RWPE2 (cell line): ENCODE results near the gene PROK2.

ENCODE experiments used
- ATAC-seq: fragments of 200-7000 bp; cut with Tn5 transposase; 3 replicates; pipeline ENCODE4 v1.9.1; 2021; ENCODE audit warnings: low read depth
- DNase-seq: peaks from one replicate; pipeline ENCODE4 v3.0.0-alpha.2; 2020; ENCODE audit warnings: low spot score
- H3K27ac ChIP-seq: fragments of 450-650 bp; 2 replicates; pipeline ENCODE4 v1.5.1; 2017; ENCODE audit warnings: mild to moderate bottlenecking; ENCODE audit not compliant: poor library complexity, severe bottlenecking
- H3K27me3 ChIP-seq: fragments of 250-450 bp; sonication (Bioruptor Pico); 2 replicates; pipeline ENCODE4 v1.5.1; 2021; ENCODE audit warnings: mild to moderate bottlenecking, moderate library complexity; ENCODE audit not compliant: insufficient read depth, poor library complexity, severe bottlenecking
- H3K36me3 ChIP-seq: fragments of 250-450 bp; sonication (Bioruptor Pico); 2 replicates; pipeline ENCODE4 v1.5.1; 2020; ENCODE audit warnings: low read depth, mild to moderate bottlenecking, moderate library complexity
- H3K4me1 ChIP-seq: fragments of 250-450 bp; sonication (Bioruptor Pico); 2 replicates; pipeline ENCODE4 v1.5.1; 2021; ENCODE audit warnings: mild to moderate bottlenecking, moderate library complexity; ENCODE audit not compliant: insufficient read depth, poor library complexity, severe bottlenecking
- H3K4me3 ChIP-seq: fragments of 250-450 bp; sonication (Bioruptor Pico); 2 replicates; pipeline ENCODE4 v1.5.1; 2021; ENCODE audit warnings: mild to moderate bottlenecking, moderate library complexity; ENCODE audit not compliant: severe bottlenecking
- H3K9me3 ChIP-seq: fragments of 250-450 bp; sonication (Bioruptor Pico); 2 replicates; pipeline ENCODE4 v1.5.1; 2021; ENCODE audit warnings: mild to moderate bottlenecking, moderate library complexity; ENCODE audit not compliant: severe bottlenecking
- TF ChIP-seq, protein P1 (sequence below): fragments of 450-650 bp; IDR thresholded peaks from one replicate; pipeline ENCODE4 v1.5.1; 2017; ENCODE audit warnings: mild to moderate bottlenecking, moderate library complexity; ENCODE audit not compliant: poor library complexity, severe bottlenecking

The PROK2 gene

DNA sequence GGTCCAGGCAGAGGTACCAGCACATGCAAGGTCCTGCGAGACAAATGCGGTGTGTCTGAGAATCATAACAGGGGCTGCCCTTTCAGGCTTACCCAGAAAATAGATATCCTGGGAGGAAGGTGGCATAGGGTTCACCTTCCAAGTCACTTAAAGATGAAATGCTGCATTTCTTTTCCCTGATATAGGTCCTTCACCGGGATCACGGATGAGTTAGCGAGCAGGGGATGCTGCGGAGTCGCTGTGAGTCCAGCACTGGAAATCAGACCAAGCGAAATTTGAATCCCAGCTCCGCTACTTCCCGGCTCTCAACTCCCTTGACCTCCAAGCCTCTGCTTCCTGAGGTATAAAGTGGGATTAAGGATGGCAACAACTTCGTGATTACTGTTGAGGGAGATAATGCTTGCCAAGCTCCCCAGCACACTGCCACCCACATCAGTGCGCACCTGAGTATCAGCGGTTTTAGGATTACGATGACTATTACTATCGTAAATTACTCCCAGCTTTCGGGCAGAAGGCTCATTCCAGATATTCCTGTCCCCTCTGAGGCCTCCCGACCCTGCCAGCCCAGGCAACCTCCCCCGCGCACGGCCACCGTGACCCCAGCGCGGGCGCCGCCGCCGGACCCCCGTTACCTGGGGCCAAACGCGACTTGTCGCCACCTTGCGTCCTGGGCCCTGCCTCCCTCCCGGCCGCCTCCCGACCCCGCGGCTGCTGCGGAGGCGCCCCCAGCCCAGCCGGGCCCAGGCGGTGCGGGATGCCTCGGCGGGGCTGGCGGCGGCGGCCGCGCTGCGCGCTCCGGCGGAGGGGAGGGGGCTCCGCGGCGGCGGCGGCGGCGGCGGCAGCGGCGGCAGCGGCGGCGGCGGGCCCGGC, 31.9 kb downstream of the PROK2 start:
- ATAC-seq (no peak), DNase-seq (no peak)
- no peaks in the 10 kb centered on the region for H3K9me3 ChIP-seq
- no peaks in the 10 kb centered on the region for H3K4me1 ChIP-seq
- H3K4me3 ChIP-seq, result peak overlapping the region; percentile 76
- TF ChIP-seq, protein P1, sequence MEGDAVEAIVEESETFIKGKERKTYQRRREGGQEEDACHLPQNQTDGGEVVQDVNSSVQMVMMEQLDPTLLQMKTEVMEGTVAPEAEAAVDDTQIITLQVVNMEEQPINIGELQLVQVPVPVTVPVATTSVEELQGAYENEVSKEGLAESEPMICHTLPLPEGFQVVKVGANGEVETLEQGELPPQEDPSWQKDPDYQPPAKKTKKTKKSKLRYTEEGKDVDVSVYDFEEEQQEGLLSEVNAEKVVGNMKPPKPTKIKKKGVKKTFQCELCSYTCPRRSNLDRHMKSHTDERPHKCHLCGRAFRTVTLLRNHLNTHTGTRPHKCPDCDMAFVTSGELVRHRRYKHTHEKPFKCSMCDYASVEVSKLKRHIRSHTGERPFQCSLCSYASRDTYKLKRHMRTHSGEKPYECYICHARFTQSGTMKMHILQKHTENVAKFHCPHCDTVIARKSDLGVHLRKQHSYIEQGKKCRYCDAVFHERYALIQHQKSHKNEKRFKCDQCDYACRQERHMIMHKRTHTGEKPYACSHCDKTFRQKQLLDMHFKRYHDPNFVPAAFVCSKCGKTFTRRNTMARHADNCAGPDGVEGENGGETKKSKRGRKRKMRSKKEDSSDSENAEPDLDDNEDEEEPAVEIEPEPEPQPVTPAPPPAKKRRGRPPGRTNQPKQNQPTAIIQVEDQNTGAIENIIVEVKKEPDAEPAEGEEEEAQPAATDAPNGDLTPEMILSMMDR, result no peak
- H3K36me3 ChIP-seq, result no peaks in the 10 kb centered on the region
- no peak overlapping the region for H3K27ac ChIP-seq
- H3K27me3 ChIP-seq, result peaks cover 10% of the 10 kb centered on the region

DNA sequence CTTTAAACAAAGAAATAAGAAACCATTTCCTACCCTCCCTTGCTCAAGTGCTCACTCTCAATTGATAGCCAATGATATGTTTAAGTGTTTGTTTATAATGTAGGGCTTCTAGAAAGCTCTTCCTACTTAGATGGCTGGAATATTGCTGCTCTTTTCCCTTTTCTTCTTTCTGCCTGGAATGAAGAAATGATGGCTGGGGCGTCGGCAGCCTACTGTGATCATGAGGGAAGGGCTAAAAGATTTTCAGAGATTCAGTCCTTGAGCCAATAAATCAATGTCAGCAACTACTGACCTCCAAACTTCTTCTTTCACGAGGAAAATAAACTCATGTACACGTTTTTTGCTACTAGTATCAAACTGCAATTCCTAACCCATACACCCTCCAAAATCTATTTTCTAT, 33.3 kb downstream of the PROK2 start:
- ATAC-seq (no peak), DNase-seq (no peak)
- Histone ChIP-seq H3K36me3 (no peaks in the 10 kb centered on the region), H3K27me3 (peaks cover 10% of the 10 kb centered on the region), H3K9me3 (no peaks in the 10 kb centered on the region), H3K27ac (no peak overlapping the region), H3K4me1 (no peaks in the 10 kb centered on the region), H3K4me3 (no peak overlapping the region)
- TF ChIP-seq, protein P1, result no peak

DNA sequence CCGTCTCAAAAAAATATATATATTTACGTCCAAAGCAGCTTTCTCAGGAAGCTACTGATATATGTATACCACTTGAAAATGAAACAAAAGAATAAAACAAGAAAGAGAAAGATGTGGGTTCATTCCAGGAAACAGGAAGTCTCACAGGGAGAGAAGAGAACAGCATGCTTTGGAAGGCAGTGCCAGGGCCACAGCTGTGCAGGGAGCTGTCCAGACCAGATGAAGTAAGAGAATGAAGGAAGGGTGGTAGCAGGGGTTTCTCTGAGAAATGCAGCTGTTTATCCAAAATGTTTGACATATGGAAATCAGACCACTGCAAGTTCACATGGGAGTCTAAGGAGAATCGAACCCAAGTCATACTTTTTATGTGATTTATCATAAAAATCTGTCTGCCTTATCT, 40.2 kb downstream of the PROK2 start:
- peaks cover 2% of the 10 kb centered on the region for H3K9me3 ChIP-seq
- H3K36me3 ChIP-seq, result no peaks in the 10 kb centered on the region
- no peaks in the 10 kb centered on the region for H3K4me1 ChIP-seq
- TF ChIP-seq, protein P1, result no peak
- no peak overlapping the region for H3K4me3 ChIP-seq
- H3K27ac ChIP-seq, result no peak overlapping the region
- ATAC-seq (no peak), DNase-seq (no peak)
- no peaks in the 10 kb centered on the region for H3K27me3 ChIP-seq

DNA sequence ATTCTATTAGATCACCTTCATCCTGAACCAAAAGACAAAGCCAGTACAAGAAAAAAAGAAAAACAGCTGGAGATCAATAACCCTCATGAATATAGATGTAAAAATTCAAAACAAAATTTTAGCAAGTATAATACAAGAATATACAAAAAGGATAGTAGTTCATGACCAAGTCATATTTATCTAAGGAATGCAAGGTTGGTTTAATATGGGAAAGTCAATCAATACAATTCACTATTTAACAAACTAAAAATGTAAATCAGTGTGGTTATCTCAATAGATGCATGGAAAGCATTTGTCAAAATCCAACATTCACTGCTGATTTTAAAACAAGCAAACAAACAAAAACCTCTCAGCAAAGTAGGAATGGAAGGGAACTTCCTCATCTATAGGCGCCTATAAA, 42.3 kb downstream of the PROK2 start:
- TF ChIP-seq, protein P1, result no peak
- no peaks in the 10 kb centered on the region for H3K4me1 ChIP-seq

DNA sequence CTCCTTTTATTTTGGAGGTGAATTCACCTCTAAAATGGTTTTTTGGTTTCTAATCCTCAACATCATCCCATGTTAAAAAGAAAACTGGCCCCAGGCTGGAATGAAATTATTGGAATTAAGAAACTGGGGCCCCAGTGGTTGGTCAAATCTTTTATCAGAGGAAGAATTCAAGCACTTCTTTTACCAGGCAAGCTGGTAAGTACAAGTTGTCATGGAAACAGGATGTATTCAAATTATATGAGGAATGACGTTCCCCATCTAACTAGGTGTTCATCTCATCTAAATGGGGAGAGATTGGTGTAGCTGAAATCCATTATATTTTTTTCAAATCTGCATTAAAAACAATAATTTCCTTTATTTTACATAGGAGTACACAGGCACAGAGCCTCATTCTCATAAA, 50.1 kb downstream of the PROK2 start:
- Histone ChIP-seq H3K27me3 (no peaks in the 10 kb centered on the region), H3K9me3 (no peaks in the 10 kb centered on the region), H3K36me3 (no peaks in the 10 kb centered on the region), H3K27ac (no peak overlapping the region), H3K4me1 (no peaks in the 10 kb centered on the region), H3K4me3 (no peak overlapping the region)
- TF ChIP-seq, protein P1, result no peak
- DNase-seq (no peak), ATAC-seq (no peak)

More for the DNA sequence above, 42.3 kb downstream of the PROK2 start:
- ATAC-seq, result no peak
- H3K27me3 ChIP-seq, result no peaks in the 10 kb centered on the region
- H3K27ac ChIP-seq, result no peak overlapping the region
- no peak overlapping the region for H3K4me3 ChIP-seq
- no peaks in the 10 kb centered on the region for H3K36me3 ChIP-seq
- no peak for DNase-seq
- H3K9me3 ChIP-seq, result peaks cover 2% of the 10 kb centered on the region
